ENCODE data around the gene WSCD2.

WSCD2 gene

GRCh38 chr12:108150436-108150835, 21.3 kb downstream of the WSCD2 start:
- H3K27me3 ChIP-seq (ENCODE audit: control insufficient read depth, insufficient read depth, low read length) = no peaks in the 10 kb centered on the region
- no peaks in the 10 kb centered on the region for H3K36me3 ChIP-seq (ENCODE audit: control insufficient read depth, insufficient read depth, low read length)
- peaks cover 3% of the 10 kb centered on the region for H3K4me1 ChIP-seq (ENCODE audit: control insufficient read depth, insufficient read depth, low read length)
- H3K4me3 ChIP-seq (ENCODE audit: low read depth, low read length) = no peak overlapping the region
- H3K9ac ChIP-seq (ENCODE audit: low read depth, low read length) = no peak overlapping the region
- H3K9me3 ChIP-seq (ENCODE audit: control insufficient read depth, insufficient read depth, low read length) = no peaks in the 10 kb centered on the region

- Histone ChIP-seq H3K27me3 (ENCODE audit: control insufficient read depth, insufficient read depth, low read length) (no peaks in the 10 kb centered on the region), H3K9ac (ENCODE audit: low read depth, low read length) (no peak overlapping the region), H3K4me3 (ENCODE audit: low read depth, low read length) (no peak overlapping the region), H3K9me3 (ENCODE audit: control insufficient read depth, insufficient read depth, low read length) (no peaks in the 10 kb centered on the region), H3K36me3 (ENCODE audit: control insufficient read depth, insufficient read depth, low read length) (no peaks in the 10 kb centered on the region), H3K4me1 (ENCODE audit: control insufficient read depth, insufficient read depth, low read length) (peaks cover 3% of the 10 kb centered on the region)
Measured at GRCh38 chr12:108151533-108152169, 22.6 kb downstream of the WSCD2 start.

- H3K4me3 ChIP-seq (ENCODE audit: low read depth, low read length) = no peak overlapping the region
- no peak overlapping the region for H3K9ac ChIP-seq (ENCODE audit: low read depth, low read length)
- no peaks in the 10 kb centered on the region for H3K36me3 ChIP-seq (ENCODE audit: control insufficient read depth, insufficient read depth, low read length)
- no peaks in the 10 kb centered on the region for H3K9me3 ChIP-seq (ENCODE audit: control insufficient read depth, insufficient read depth, low read length)
- H3K4me1 ChIP-seq (ENCODE audit: control insufficient read depth, insufficient read depth, low read length) = peaks cover 3% of the 10 kb centered on the region
- H3K27me3 ChIP-seq (ENCODE audit: control insufficient read depth, insufficient read depth, low read length) = no peaks in the 10 kb centered on the region
Measured at GRCh38 chr12:108152170-108152538, 23.1 kb downstream of the WSCD2 start.

GRCh38 chr12:108156717-108157116, 27.6 kb downstream of the WSCD2 start:
- Histone ChIP-seq H3K9me3 (ENCODE audit: control insufficient read depth, insufficient read depth, low read length) (no peaks in the 10 kb centered on the region), H3K4me3 (ENCODE audit: low read depth, low read length) (no peak overlapping the region), H3K9ac (ENCODE audit: low read depth, low read length) (no peak overlapping the region), H3K4me1 (ENCODE audit: control insufficient read depth, insufficient read depth, low read length) (peaks cover 2% of the 10 kb centered on the region), H3K27me3 (ENCODE audit: control insufficient read depth, insufficient read depth, low read length) (no peaks in the 10 kb centered on the region), H3K36me3 (ENCODE audit: control insufficient read depth, insufficient read depth, low read length) (no peaks in the 10 kb centered on the region)

GRCh38 chr12:108157870-108158459, 28.9 kb downstream of the WSCD2 start:
- H3K4me1 ChIP-seq (ENCODE audit: control insufficient read depth, insufficient read depth, low read length) = no peaks in the 10 kb centered on the region
- H3K4me3 ChIP-seq (ENCODE audit: low read depth, low read length) = no peak overlapping the region
- H3K9ac ChIP-seq (ENCODE audit: low read depth, low read length) = no peak overlapping the region
- H3K27me3 ChIP-seq (ENCODE audit: control insufficient read depth, insufficient read depth, low read length) = no peaks in the 10 kb centered on the region
- no peaks in the 10 kb centered on the region for H3K36me3 ChIP-seq (ENCODE audit: control insufficient read depth, insufficient read depth, low read length)
- H3K9me3 ChIP-seq (ENCODE audit: control insufficient read depth, insufficient read depth, low read length) = no peaks in the 10 kb centered on the region

GRCh38 chr12:108162207-108162606, 33.1 kb downstream of the WSCD2 start:
- Histone ChIP-seq H3K9me3 (ENCODE audit: control insufficient read depth, insufficient read depth, low read length) (no peaks in the 10 kb centered on the region), H3K27me3 (ENCODE audit: control insufficient read depth, insufficient read depth, low read length) (no peaks in the 10 kb centered on the region), H3K9ac (ENCODE audit: low read depth, low read length) (no peak overlapping the region), H3K4me3 (ENCODE audit: low read depth, low read length) (no peak overlapping the region), H3K36me3 (ENCODE audit: control insufficient read depth, insufficient read depth, low read length) (no peaks in the 10 kb centered on the region), H3K4me1 (ENCODE audit: control insufficient read depth, insufficient read depth, low read length) (no peaks in the 10 kb centered on the region)

GRCh38 chr12:108166505-108166904, 37.4 kb downstream of the WSCD2 start:
- no peaks in the 10 kb centered on the region for H3K9me3 ChIP-seq (ENCODE audit: control insufficient read depth, insufficient read depth, low read length)
- no peaks in the 10 kb centered on the region for H3K27me3 ChIP-seq (ENCODE audit: control insufficient read depth, insufficient read depth, low read length)
- no peaks in the 10 kb centered on the region for H3K4me1 ChIP-seq (ENCODE audit: control insufficient read depth, insufficient read depth, low read length)
- H3K9ac ChIP-seq (ENCODE audit: low read depth, low read length) = no peak overlapping the region
- no peak overlapping the region for H3K4me3 ChIP-seq (ENCODE audit: low read depth, low read length)
- no peaks in the 10 kb centered on the region for H3K36me3 ChIP-seq (ENCODE audit: control insufficient read depth, insufficient read depth, low read length)

- no peaks in the 10 kb centered on the region for H3K4me1 ChIP-seq (ENCODE audit: control insufficient read depth, insufficient read depth, low read length)
- H3K36me3 ChIP-seq (ENCODE audit: control insufficient read depth, insufficient read depth, low read length) = no peaks in the 10 kb centered on the region
- no peak overlapping the region for H3K9ac ChIP-seq (ENCODE audit: low read depth, low read length)
- no peaks in the 10 kb centered on the region for H3K27me3 ChIP-seq (ENCODE audit: control insufficient read depth, insufficient read depth, low read length)
- no peak overlapping the region for H3K4me3 ChIP-seq (ENCODE audit: low read depth, low read length)
- H3K9me3 ChIP-seq (ENCODE audit: control insufficient read depth, insufficient read depth, low read length) = no peaks in the 10 kb centered on the region
Measured at GRCh38 chr12:108167974-108168373, 38.9 kb downstream of the WSCD2 start.

- Histone ChIP-seq H3K4me1 (ENCODE audit: control insufficient read depth, insufficient read depth, low read length) (peaks cover 2% of the 10 kb centered on the region), H3K36me3 (ENCODE audit: control insufficient read depth, insufficient read depth, low read length) (no peaks in the 10 kb centered on the region), H3K4me3 (ENCODE audit: low read depth, low read length) (no peak overlapping the region), H3K9ac (ENCODE audit: low read depth, low read length) (no peak overlapping the region), H3K27me3 (ENCODE audit: control insufficient read depth, insufficient read depth, low read length) (no peaks in the 10 kb centered on the region), H3K9me3 (ENCODE audit: control insufficient read depth, insufficient read depth, low read length) (no peaks in the 10 kb centered on the region)
Measured at GRCh38 chr12:108169708-108170107, 40.6 kb downstream of the WSCD2 start.

GRCh38 chr12:108170164-108170563, 41.1 kb downstream of the WSCD2 start:
- H3K9me3 ChIP-seq (ENCODE audit: control insufficient read depth, insufficient read depth, low read length) = no peaks in the 10 kb centered on the region

GRCh38 chr12:108172033-108172432, 42.9 kb downstream of the WSCD2 start:
- Histone ChIP-seq H3K36me3 (ENCODE audit: control insufficient read depth, insufficient read depth, low read length) (no peaks in the 10 kb centered on the region), H3K4me1 (ENCODE audit: control insufficient read depth, insufficient read depth, low read length) (peaks cover 2% of the 10 kb centered on the region), H3K27me3 (ENCODE audit: control insufficient read depth, insufficient read depth, low read length) (no peaks in the 10 kb centered on the region), H3K9ac (ENCODE audit: low read depth, low read length) (no peak overlapping the region), H3K4me3 (ENCODE audit: low read depth, low read length) (no peak overlapping the region), H3K9me3 (ENCODE audit: control insufficient read depth, insufficient read depth, low read length) (no peaks in the 10 kb centered on the region)

More at GRCh38 chr12:108170164-108170563, 41.1 kb downstream of the WSCD2 start:
- no peak overlapping the region for H3K4me3 ChIP-seq (ENCODE audit: low read depth, low read length)
- H3K9ac ChIP-seq (ENCODE audit: low read depth, low read length) = no peak overlapping the region
- no peaks in the 10 kb centered on the region for H3K36me3 ChIP-seq (ENCODE audit: control insufficient read depth, insufficient read depth, low read length)
- H3K27me3 ChIP-seq (ENCODE audit: control insufficient read depth, insufficient read depth, low read length) = no peaks in the 10 kb centered on the region
- peaks cover 2% of the 10 kb centered on the region for H3K4me1 ChIP-seq (ENCODE audit: control insufficient read depth, insufficient read depth, low read length)

- Histone ChIP-seq H3K36me3 (ENCODE audit: control insufficient read depth, insufficient read depth, low read length) (no peaks in the 10 kb centered on the region), H3K4me3 (ENCODE audit: low read depth, low read length) (no peak overlapping the region), H3K27me3 (ENCODE audit: control insufficient read depth, insufficient read depth, low read length) (no peaks in the 10 kb centered on the region), H3K9me3 (ENCODE audit: control insufficient read depth, insufficient read depth, low read length) (no peaks in the 10 kb centered on the region), H3K4me1 (ENCODE audit: control insufficient read depth, insufficient read depth, low read length) (peaks cover 2% of the 10 kb centered on the region), H3K9ac (ENCODE audit: low read depth, low read length) (no peak overlapping the region)
Measured at GRCh38 chr12:108173160-108173559, 44.1 kb downstream of the WSCD2 start.

Measured in iPS-15b (cell line).